Skeletal muscle tissue (tissue), 4 donors: Measurements from ENCODE around the gene ASIC1. TPM values are rescaled to one million over a fixed set of nuclear protein-coding genes. Genes with fewer than 3 reads are reported as not detected.

Experiments used
- H3K27ac ChIP-seq: one replicate; pipeline ENCODE4 v1.7.0; 2013; ENCODE audit warnings: mild to moderate bottlenecking, low read depth, low read length, inconsistent platforms
- H3K27me3 ChIP-seq, 3 donors: one replicate each; pipeline ENCODE4 v1.7.0; 2013; ENCODE audit warnings: low read length in 3 of 3; ENCODE audit not compliant: control insufficient read depth in 3 of 3, insufficient read depth in 3 of 3
- H3K36me3 ChIP-seq, 3 donors: one replicate each; pipeline ENCODE4 v1.7.0; 2013; ENCODE audit warnings: low read length in 3 of 3; ENCODE audit not compliant: control insufficient read depth in 3 of 3, insufficient read depth in 3 of 3
- H3K4me1 ChIP-seq, 3 donors: one replicate each; pipeline ENCODE4 v1.7.0; 2013; ENCODE audit warnings: low read length in 3 of 3, mild to moderate bottlenecking in 3 of 3; ENCODE audit not compliant: control insufficient read depth in 3 of 3, insufficient read depth in 3 of 3
- H3K4me3 ChIP-seq, 3 donors: one replicate each; pipeline ENCODE4 v1.7.0; 2013; ENCODE audit warnings: low read length in 3 of 3
- H3K9ac ChIP-seq, 3 donors: one replicate each; pipeline ENCODE4 v1.7.0; 2013; ENCODE audit warnings: low read length in 3 of 3, mild to moderate bottlenecking in 3 of 3, moderate library complexity in 2 of 3, low read depth in 1 of 3
- H3K9me3 ChIP-seq, 3 donors: one replicate each; pipeline ENCODE4 v1.7.0; 2013; ENCODE audit warnings: low read length in 3 of 3; ENCODE audit not compliant: control insufficient read depth in 3 of 3
- total RNA-seq: library from RNA; depleted of rRNA; stranded (reverse); fragments of >200 nt; gene quantifications from one replicate; pipeline ENCODE4 v1.2.3, GENCODE V29; 2014
- donor health status: Osteomylitis.

Gene ASIC1
- total RNA-seq, 1 donor from 2014 or later = 2.6 TPM

DNA sequence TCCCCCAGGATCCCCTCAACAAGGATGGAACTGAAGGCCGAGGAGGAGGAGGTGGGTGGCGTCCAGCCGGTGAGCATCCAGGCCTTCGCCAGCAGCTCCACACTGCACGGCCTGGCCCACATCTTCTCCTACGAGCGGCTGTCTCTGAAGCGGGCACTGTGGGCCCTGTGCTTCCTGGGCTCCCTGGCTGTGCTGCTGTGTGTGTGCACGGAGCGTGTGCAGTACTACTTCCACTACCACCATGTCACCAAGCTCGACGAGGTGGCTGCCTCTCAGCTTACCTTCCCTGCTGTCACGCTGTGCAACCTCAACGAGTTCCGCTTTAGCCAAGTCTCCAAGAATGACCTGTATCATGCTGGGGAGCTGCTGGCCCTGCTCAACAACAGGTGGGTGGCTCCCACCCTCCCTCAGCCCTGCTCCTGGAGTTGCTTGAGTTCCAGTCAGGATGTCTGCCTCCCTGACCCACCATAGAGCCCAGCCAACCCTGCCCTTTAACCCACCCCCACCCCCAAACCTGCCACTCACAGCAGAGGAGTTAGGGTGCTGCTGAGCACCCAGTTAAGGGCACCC is 1.4 kb downstream of the ASIC1 start:
- Histone ChIP-seq H3K27ac (no peak overlapping the region), H3K9me3 (no peaks in the 10 kb centered on the region), H3K27me3 (peaks cover 3 to 20% (median 18%) of the 10 kb centered on the region in 3 donors), H3K36me3 (no peaks in the 10 kb centered on the region), H3K4me1 (peaks cover 16 to 24% (median 19%) of the 10 kb centered on the region in 3 donors), H3K4me3 (no peak overlapping the region), H3K9ac (no peak overlapping the region)

DNA sequence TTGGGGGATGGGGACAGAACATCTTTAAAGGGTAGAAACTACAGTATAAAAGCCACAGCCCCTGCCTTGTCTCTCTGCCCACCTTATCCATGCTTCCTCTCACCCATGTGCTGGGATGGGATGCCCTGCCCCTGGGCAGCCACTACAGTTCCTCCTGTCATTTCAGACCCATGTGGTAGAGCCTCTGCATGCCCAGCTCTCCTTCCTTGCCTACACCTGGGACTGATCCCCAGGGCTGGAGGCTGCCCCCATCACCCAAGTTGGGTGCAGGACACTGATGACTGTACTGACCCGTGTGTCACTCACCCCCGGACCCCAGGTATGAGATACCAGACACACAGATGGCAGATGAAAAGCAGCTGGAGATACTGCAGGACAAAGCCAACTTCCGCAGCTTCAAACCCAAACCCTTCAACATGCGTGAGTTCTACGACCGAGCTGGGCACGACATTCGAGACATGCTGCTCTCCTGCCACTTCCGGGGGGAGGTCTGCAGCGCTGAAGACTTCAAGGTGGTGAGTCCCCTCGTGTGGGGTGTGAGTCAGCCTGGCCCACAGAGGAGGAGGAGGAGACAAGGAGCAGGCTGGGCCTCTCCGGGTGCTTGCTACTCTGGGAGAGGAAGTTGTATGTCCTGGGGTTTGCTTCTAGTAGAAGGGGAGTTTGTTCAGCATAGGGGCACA is 2.2 kb downstream of the ASIC1 start:
- Histone ChIP-seq H3K9me3 (no peaks in the 10 kb centered on the region), H3K4me1 (peaks cover 16 to 24% (median 19%) of the 10 kb centered on the region in 3 donors), H3K27ac (no peak overlapping the region), H3K27me3 (peaks cover 3 to 22% (median 18%) of the 10 kb centered on the region in 3 donors), H3K36me3 (no peaks in the 10 kb centered on the region), H3K9ac (no peak overlapping the region), H3K4me3 (no peak overlapping the region)

DNA sequence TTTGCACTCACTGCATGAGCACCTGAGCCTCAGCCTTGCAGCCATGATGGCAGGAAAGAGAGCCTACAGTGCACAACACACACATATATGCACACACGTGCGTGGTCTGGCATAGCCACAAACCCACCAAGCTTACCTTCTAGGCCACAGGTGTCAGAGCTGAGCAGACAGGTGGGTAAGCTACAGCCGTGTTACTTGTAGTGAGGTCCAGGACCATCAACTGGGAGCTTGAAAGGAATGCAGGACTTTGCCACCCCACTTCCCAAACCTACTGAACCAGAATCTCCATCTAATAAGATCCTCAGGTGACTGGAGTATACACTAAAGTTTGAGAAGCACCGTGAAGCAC is 2.7 kb downstream of the ASIC1 start:
- H3K27me3 ChIP-seq = peaks cover 3 to 22% (median 18%) of the 10 kb centered on the region in 3 donors
- H3K36me3 ChIP-seq = no peaks in the 10 kb centered on the region
- no peak overlapping the region for H3K9ac ChIP-seq
- H3K4me3 ChIP-seq = no peak overlapping the region
- H3K27ac ChIP-seq = no peak overlapping the region
- peaks cover 16 to 24% (median 19%) of the 10 kb centered on the region in 3 donors for H3K4me1 ChIP-seq
- no peaks in the 10 kb centered on the region for H3K9me3 ChIP-seq

DNA sequence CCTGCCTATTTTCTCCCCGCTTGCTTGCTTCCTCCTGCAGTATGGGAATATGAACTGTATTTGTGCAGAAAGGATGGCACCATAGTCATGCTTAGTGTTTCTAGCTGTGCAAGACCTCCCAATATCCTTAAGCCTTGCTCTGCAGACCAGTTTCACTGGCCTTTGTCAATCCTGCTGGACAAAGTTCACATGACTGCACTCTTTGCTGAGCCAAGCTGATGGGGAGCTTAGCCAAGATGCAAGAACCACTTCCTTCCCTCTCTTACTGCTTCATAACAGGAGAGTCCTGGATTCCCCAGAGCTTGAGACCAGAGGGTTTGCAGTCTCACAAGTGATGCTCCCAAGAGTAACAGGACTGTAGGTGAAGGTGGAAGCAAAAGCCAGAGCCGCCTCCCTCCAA is 3.8 kb downstream of the ASIC1 start:
- H3K9me3 ChIP-seq = no peaks in the 10 kb centered on the region
- no peak overlapping the region for H3K9ac ChIP-seq
- H3K4me1 ChIP-seq = peaks cover 10 to 17% (median 15%) of the 10 kb centered on the region in 3 donors
- H3K4me3 ChIP-seq = no peak overlapping the region
- peaks cover 3 to 18% (median 17%) of the 10 kb centered on the region in 3 donors for H3K27me3 ChIP-seq
- no peak overlapping the region for H3K27ac ChIP-seq
- no peaks in the 10 kb centered on the region for H3K36me3 ChIP-seq

DNA sequence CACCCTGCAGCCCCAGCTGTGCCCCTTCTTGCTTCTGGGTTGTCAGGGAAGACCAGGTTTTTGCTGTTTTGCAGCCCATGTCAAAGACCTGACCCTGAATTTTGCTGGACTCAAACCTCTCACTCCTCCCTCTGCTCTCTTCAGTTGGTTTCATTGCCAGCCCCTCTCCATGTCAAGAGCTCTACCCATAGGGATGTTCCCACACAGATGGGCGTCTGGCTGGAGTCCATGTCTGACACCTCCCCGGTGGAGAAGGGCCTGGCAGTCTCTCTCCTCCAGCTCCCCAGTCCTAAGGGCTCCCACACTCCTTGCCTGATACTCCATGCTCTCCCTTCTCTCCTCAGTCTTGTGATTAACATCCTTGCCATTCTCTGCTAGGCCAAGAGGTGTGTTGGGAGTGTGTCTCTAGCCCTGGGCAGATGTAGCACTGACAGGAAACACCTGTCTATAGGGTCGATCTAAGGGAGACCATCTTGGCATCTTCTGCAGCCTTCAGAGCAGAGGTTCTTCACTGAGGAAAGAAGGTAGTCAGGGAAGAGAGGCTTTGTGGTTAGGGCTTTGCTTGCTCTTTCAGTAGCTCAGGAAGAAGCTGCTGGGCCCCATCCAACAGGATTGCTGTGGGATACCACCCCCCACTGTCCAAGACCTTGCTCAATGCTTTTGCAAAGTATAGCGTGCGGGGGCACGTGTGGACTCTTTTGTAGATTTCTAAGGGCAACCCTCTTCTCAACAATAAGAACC is 4.7 kb downstream of the ASIC1 start:
- H3K4me1 ChIP-seq = peaks cover 4 to 11% (median 5%) of the 10 kb centered on the region in 3 donors
- H3K4me3 ChIP-seq = no peak overlapping the region
- H3K9me3 ChIP-seq = no peaks in the 10 kb centered on the region
- peaks cover 0 to 11% (median 9%) of the 10 kb centered on the region in 3 donors for H3K27me3 ChIP-seq
- no peak overlapping the region for H3K9ac ChIP-seq
- H3K36me3 ChIP-seq = no peaks in the 10 kb centered on the region
- H3K27ac ChIP-seq = no peak overlapping the region

DNA sequence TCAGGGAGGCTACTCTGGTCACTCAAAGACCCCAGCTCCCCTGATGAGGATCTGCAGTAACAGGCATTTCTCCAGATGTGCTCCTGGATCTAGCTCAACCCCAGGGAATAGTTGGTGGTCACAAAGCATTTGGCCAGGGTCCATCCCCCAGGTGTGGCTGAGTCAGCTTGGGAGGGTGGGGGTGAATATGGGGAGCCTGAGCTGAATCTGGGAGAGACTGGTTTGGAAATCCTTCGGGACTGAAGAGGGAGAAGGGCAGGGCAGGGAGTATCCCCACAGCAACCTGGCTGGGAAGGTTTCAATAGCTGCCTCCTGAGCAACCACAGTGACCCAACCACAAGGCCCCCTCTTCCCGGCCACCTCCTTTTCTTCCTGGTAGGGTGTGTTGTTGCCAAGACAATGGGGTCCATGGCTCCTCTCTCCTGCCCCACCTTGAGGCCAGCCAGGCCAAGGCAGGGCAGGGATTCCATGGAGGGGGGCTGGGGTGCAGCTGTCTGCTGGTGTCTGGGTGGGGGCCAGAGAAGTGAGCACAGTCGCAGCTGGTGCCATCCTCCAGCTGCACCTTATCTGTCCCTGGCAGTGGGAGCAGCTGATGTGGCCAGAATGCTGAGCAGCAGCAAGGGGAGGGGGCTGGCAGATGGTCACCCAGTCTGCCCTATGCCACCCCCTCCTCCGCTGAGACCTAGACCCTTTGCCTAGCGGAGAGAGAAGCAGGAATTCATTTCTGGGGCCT is 5.5 kb downstream of the ASIC1 start:
- peaks cover 0 to 10% (median 7%) of the 10 kb centered on the region in 3 donors for H3K27me3 ChIP-seq
- no peak overlapping the region for H3K27ac ChIP-seq
- no peak overlapping the region for H3K9ac ChIP-seq
- H3K4me1 ChIP-seq = peaks cover 4 to 10% (median 4%) of the 10 kb centered on the region in 3 donors
- no peaks in the 10 kb centered on the region for H3K36me3 ChIP-seq
- H3K4me3 ChIP-seq = no peak overlapping the region
- no peaks in the 10 kb centered on the region for H3K9me3 ChIP-seq

DNA sequence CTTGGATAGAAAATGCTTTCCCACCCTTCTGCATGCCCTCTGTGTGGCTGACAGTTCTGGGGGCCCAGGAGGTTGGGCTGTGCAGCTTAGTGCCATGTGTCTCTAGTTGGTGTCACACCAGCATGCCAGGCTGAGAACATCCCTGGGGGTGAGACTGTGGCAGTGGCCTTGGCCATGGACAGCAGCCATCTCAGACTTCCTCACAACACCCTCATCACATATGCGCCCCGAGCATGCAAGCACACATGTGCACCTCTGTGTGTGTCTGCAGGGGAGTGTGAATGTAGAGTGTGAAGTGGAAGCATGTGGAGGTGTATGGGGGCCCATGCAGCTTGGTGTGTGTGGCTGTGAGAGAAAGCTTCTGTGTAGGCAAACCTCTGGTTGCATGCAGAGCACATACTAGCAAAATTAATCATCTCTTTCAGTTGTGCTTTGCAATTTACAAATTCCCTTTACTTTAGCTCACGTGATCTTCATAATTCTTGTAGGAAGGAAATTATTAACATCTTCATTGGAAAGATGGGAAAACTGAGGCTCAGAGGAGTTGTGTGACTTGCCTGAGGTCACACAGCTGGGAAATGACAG is 8.4 kb downstream of the ASIC1 start:
- no peak overlapping the region for H3K9ac ChIP-seq
- peaks cover 6 to 14% (median 11%) of the 10 kb centered on the region in 3 donors for H3K4me1 ChIP-seq
- no peaks in the 10 kb centered on the region for H3K9me3 ChIP-seq
- H3K4me3 ChIP-seq = no peak overlapping the region
- H3K36me3 ChIP-seq = no peaks in the 10 kb centered on the region
- H3K27me3 ChIP-seq = peaks cover 0 to 3% (median 2%) of the 10 kb centered on the region in 3 donors
- H3K27ac ChIP-seq = no peak overlapping the region

DNA sequence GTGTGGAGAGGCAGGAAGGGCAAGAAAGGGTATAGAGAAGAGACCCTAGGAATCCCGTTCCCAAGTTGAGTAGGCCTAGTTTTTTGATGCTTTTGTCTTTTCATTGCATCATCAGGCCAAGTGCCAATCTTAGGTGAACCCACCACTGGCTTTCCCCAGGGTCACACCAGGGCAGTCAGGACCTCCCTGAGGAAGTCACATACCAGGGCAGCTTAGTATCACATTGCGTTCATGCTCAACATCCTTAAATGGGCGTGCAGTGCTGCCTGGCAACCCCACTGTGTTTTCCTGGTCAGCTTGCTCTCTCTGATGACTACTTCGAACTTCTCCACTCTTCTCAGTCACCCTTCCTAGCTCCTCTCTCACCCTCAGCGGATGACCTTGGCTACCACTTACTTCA is 9.0 kb downstream of the ASIC1 start:
- H3K27me3 ChIP-seq = peaks cover 0 to 3% (median 2%) of the 10 kb centered on the region in 3 donors
- peaks cover 4 to 11% (median 11%) of the 10 kb centered on the region in 3 donors for H3K4me1 ChIP-seq
- no peak overlapping the region for H3K4me3 ChIP-seq
- no peaks in the 10 kb centered on the region for H3K36me3 ChIP-seq
- H3K27ac ChIP-seq = no peak overlapping the region
- H3K9ac ChIP-seq = no peak overlapping the region
- H3K9me3 ChIP-seq = no peaks in the 10 kb centered on the region

DNA sequence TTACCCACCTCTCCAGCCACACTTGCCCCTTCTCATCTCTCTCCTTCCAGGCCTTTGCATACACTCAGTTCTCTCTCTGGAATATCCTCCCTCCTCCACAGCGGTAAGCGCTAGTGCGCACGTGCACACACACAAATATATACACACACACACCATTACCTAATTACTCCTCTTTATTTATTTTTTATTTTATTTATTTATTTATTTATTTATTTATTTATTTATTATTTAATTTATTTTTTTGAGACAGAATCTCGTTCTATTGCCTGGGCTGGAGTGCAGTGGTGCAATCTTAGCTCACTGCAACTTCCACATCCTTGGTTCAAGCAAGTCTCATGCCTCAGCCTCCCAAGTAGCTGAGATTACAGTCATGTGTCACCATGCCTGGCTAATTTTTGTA is 11.7 kb downstream of the ASIC1 start:
- Histone ChIP-seq H3K36me3 (no peaks in the 10 kb centered on the region), H3K9ac (no peak overlapping the region), H3K4me1 (peaks cover 4 to 11% (median 9%) of the 10 kb centered on the region in 3 donors), H3K27me3 (peaks cover 0 to 2% (median 0%) of the 10 kb centered on the region in 3 donors), H3K27ac (no peak overlapping the region), H3K4me3 (no peak overlapping the region), H3K9me3 (no peaks in the 10 kb centered on the region)
